ENCODE results near the gene CNTNAP2. TPM values are rescaled to one million over a fixed set of nuclear protein-coding genes. Genes with fewer than 3 reads are reported as not detected.

CNTNAP2 gene
- total and polyA plus RNA-seq, 4 donors: 0.14 to 2.3 (median 1.1) TPM

DNA sequence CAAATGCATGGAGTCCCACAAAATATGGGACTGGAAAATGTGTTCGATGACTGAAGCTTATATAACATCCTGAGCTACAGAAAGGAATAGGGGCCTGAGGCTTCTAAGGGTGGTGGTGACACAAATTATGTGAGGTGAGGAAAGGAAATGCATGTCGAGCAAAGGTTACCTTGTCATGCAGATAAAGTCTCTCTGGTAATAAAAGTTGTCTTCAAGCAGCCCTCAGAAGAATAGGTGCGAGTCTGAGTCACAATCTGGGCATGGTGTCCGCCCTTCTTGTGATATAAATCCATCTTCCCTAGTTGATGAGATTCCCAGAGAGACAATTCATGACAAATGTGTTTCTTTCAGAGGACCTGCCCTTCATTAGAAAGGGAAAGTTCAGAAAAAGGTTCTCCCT lies 1488.7 kb downstream of the CNTNAP2 start:
- Histone ChIP-seq H3K27ac (ENCODE audit: low read depth in 1 of 2, low read length in 2 of 2) (no peak overlapping the region), H3K36me3 (ENCODE audit: control insufficient read depth in 4 of 4, insufficient read depth in 3 of 4, low read depth in 1 of 4, low read length in 3 of 4) (no peaks in the 10 kb centered on the region), H3K27me3 (ENCODE audit: control insufficient read depth in 4 of 4, insufficient read depth in 4 of 4, low read length in 3 of 4) (no peaks in the 10 kb centered on the region), H3K9ac (ENCODE audit: low read depth in 1 of 2, low read length in 2 of 2) (no peak overlapping the region), H3K9me3 (ENCODE audit: control insufficient read depth in 4 of 4, low read length in 3 of 4) (no peaks in the 10 kb centered on the region), H3K4me3 (ENCODE audit: low read depth in 1 of 3, low read length in 3 of 3) (no peak overlapping the region), H3K4me1 (ENCODE audit: control insufficient read depth in 4 of 4, insufficient read depth in 4 of 4, low read length in 3 of 4) (no peaks in the 10 kb centered on the region)
- 48% methylated on average over 4 of the region's 4 CpGs for WGBS
- DNase-seq (ENCODE audit: low spot score): no peak
- TF ChIP-seq, protein P1, sequence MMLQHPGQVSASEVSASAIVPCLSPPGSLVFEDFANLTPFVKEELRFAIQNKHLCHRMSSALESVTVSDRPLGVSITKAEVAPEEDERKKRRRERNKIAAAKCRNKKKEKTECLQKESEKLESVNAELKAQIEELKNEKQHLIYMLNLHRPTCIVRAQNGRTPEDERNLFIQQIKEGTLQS (IDR thresholded peaks at IDR 0.05): no peak
- no peak for TF ChIP-seq FOXA2 (IDR thresholded peaks at IDR 0.05)
- TF ChIP-seq HNF4A (conservative IDR thresholded peaks at IDR 0.05): no peak
- no peak for TF ChIP-seq FOXA1 (IDR thresholded peaks at IDR 0.05)
- TF ChIP-seq RXRA (IDR thresholded peaks at IDR 0.05): no peak
- no peak for TF ChIP-seq YY1 (IDR thresholded peaks at IDR 0.05)
- no peak for TF ChIP-seq SP1 (IDR thresholded peaks at IDR 0.05)
- TF ChIP-seq, protein P2, sequence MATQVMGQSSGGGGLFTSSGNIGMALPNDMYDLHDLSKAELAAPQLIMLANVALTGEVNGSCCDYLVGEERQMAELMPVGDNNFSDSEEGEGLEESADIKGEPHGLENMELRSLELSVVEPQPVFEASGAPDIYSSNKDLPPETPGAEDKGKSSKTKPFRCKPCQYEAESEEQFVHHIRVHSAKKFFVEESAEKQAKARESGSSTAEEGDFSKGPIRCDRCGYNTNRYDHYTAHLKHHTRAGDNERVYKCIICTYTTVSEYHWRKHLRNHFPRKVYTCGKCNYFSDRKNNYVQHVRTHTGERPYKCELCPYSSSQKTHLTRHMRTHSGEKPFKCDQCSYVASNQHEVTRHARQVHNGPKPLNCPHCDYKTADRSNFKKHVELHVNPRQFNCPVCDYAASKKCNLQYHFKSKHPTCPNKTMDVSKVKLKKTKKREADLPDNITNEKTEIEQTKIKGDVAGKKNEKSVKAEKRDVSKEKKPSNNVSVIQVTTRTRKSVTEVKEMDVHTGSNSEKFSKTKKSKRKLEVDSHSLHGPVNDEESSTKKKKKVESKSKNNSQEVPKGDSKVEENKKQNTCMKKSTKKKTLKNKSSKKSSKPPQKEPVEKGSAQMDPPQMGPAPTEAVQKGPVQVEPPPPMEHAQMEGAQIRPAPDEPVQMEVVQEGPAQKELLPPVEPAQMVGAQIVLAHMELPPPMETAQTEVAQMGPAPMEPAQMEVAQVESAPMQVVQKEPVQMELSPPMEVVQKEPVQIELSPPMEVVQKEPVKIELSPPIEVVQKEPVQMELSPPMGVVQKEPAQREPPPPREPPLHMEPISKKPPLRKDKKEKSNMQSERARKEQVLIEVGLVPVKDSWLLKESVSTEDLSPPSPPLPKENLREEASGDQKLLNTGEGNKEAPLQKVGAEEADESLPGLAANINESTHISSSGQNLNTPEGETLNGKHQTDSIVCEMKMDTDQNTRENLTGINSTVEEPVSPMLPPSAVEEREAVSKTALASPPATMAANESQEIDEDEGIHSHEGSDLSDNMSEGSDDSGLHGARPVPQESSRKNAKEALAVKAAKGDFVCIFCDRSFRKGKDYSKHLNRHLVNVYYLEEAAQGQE (IDR thresholded peaks at IDR 0.05): no peak
- TF ChIP-seq, protein P3, sequence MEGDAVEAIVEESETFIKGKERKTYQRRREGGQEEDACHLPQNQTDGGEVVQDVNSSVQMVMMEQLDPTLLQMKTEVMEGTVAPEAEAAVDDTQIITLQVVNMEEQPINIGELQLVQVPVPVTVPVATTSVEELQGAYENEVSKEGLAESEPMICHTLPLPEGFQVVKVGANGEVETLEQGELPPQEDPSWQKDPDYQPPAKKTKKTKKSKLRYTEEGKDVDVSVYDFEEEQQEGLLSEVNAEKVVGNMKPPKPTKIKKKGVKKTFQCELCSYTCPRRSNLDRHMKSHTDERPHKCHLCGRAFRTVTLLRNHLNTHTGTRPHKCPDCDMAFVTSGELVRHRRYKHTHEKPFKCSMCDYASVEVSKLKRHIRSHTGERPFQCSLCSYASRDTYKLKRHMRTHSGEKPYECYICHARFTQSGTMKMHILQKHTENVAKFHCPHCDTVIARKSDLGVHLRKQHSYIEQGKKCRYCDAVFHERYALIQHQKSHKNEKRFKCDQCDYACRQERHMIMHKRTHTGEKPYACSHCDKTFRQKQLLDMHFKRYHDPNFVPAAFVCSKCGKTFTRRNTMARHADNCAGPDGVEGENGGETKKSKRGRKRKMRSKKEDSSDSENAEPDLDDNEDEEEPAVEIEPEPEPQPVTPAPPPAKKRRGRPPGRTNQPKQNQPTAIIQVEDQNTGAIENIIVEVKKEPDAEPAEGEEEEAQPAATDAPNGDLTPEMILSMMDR (IDR thresholded peaks at IDR 0.05; ENCODE audit: low read depth, low read length, missing input control): no peak
- TF ChIP-seq TAF1 (conservative IDR thresholded peaks at IDR 0.05): no peak
- TF ChIP-seq, protein P4, sequence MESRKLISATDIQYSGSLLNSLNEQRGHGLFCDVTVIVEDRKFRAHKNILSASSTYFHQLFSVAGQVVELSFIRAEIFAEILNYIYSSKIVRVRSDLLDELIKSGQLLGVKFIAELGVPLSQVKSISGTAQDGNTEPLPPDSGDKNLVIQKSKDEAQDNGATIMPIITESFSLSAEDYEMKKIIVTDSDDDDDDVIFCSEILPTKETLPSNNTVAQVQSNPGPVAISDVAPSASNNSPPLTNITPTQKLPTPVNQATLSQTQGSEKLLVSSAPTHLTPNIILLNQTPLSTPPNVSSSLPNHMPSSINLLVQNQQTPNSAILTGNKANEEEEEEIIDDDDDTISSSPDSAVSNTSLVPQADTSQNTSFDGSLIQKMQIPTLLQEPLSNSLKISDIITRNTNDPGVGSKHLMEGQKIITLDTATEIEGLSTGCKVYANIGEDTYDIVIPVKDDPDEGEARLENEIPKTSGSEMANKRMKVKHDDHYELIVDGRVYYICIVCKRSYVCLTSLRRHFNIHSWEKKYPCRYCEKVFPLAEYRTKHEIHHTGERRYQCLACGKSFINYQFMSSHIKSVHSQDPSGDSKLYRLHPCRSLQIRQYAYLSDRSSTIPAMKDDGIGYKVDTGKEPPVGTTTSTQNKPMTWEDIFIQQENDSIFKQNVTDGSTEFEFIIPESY (IDR thresholded peaks at IDR 0.05): no peak
- no peak for TF ChIP-seq RAD21 (IDR thresholded peaks at IDR 0.05)
- TF ChIP-seq GABPA (IDR thresholded peaks at IDR 0.05 in 1 of 2, conservative IDR thresholded peaks at IDR 0.05 in 1 of 2): no peak
- TF ChIP-seq EGR1 (IDR thresholded peaks at IDR 0.05; ENCODE audit: low read depth in 2 of 2): no peak
- no peak for TF ChIP-seq JUND (IDR thresholded peaks at IDR 0.05)
- no peak for TF ChIP-seq HNF4G (IDR thresholded peaks at IDR 0.05)

DNA sequence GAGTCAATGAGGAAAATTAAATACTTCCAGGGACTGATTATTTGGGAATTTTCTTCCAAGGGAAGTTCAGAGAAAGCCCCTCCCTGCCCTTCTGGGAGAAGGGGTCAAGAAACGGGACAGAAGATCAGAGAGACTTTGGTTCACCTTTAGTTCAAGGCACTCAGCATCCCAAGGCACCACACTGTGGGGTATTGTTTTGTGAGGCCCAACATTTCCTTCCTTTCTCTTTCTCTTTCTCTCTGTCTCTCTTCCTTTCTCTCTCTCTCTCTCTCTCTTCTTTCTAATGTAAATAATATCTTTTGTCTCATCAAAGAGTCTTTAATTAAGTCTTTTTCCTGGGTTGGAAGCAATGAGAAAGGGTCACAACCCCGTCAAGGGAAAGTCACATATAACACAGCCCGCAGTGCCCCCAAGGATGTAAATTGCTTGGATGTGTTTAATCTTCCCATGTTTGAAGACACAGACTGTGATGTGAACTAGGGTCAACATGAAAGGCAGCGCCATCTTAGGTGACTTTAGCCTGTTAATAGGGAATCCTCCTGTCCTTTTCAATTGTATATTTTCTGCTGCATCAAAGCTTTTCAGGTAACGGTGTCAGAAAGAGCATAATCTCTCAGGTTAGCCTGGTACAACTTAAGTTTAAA lies 1490.7 kb downstream of the CNTNAP2 start:
- Histone ChIP-seq H3K4me3 (ENCODE audit: low read depth in 1 of 3, low read length in 3 of 3) (no peak overlapping the region), H3K9ac (ENCODE audit: low read depth in 1 of 2, low read length in 2 of 2) (no peak overlapping the region), H3K27ac (ENCODE audit: low read depth in 1 of 2, low read length in 2 of 2) (no peak overlapping the region), H3K36me3 (ENCODE audit: control insufficient read depth in 4 of 4, insufficient read depth in 3 of 4, low read depth in 1 of 4, low read length in 3 of 4) (no peaks in the 10 kb centered on the region), H3K27me3 (ENCODE audit: control insufficient read depth in 4 of 4, insufficient read depth in 4 of 4, low read length in 3 of 4) (no peaks in the 10 kb centered on the region), H3K9me3 (ENCODE audit: control insufficient read depth in 4 of 4, low read length in 3 of 4) (no peaks in the 10 kb centered on the region), H3K4me1 (ENCODE audit: control insufficient read depth in 4 of 4, insufficient read depth in 4 of 4, low read length in 3 of 4) (no peaks in the 10 kb centered on the region)
- WGBS: 49% methylated on average over 5 of the region's 5 CpGs
- DNase-seq (ENCODE audit: low spot score): no peak
- TF ChIP-seq GABPA (IDR thresholded peaks at IDR 0.05 in 1 of 2, conservative IDR thresholded peaks at IDR 0.05 in 1 of 2): no peak
- TF ChIP-seq RAD21 (IDR thresholded peaks at IDR 0.05): no peak
- TF ChIP-seq, protein P1 (IDR thresholded peaks at IDR 0.05): no peak
- no peak for TF ChIP-seq SP1 (IDR thresholded peaks at IDR 0.05)
- no peak for TF ChIP-seq YY1 (IDR thresholded peaks at IDR 0.05)
- TF ChIP-seq RXRA (IDR thresholded peaks at IDR 0.05): no peak
- TF ChIP-seq, protein P3 (IDR thresholded peaks at IDR 0.05; ENCODE audit: low read depth, low read length, missing input control): no peak
- no peak for TF ChIP-seq JUND (IDR thresholded peaks at IDR 0.05)
- TF ChIP-seq, protein P5, sequence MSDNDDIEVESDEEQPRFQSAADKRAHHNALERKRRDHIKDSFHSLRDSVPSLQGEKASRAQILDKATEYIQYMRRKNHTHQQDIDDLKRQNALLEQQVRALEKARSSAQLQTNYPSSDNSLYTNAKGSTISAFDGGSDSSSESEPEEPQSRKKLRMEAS (IDR thresholded peaks at IDR 0.05): no peak
- TF ChIP-seq FOXA1 (IDR thresholded peaks at IDR 0.05): no peak
- no peak for TF ChIP-seq NR2F2 (IDR thresholded peaks at IDR 0.05)
- TF ChIP-seq TAF1 (conservative IDR thresholded peaks at IDR 0.05): no peak
- no peak for TF ChIP-seq EGR1 (IDR thresholded peaks at IDR 0.05; ENCODE audit: low read depth in 2 of 2)
